MM.1S (cell line): ENCODE measurements around the gene CD58.

ENCODE experiments used
- DNase-seq: peaks from one replicate; pipeline ENCODE4 v3.0.0-alpha.2; 2015
- H2AFZ ChIP-seq: fragments of 300-600 bp; sonication (generic); 2 replicates; pipeline ENCODE4 v1.6.0; 2016; ENCODE audit warnings: antibody characterized with exemption, low read length
- H3F3A ChIP-seq: fragments of 300-600 bp; sonication (generic); 2 replicates; pipeline ENCODE4 v1.6.1; 2016; ENCODE audit warnings: mild to moderate bottlenecking, antibody characterized with exemption, low read length, moderate library complexity, mixed read lengths; ENCODE audit not compliant: insufficient read depth
- H3K27ac ChIP-seq: fragments of 300-600 bp; sonication (generic); 2 replicates; pipeline ENCODE4 v1.5.1; 2016; ENCODE audit warnings: mild to moderate bottlenecking, low read length
- H3K27me3 ChIP-seq: fragments of 300-600 bp; sonication (generic); replicated peaks from 2 replicates; pipeline ENCODE4 v1.6.0; 2016; ENCODE audit warnings: low read length; ENCODE audit not compliant: insufficient read depth
- H3K36me3 ChIP-seq: fragments of 300-600 bp; sonication (generic); replicated peaks from 2 replicates; pipeline ENCODE4 v1.6.1; 2016; ENCODE audit warnings: mild to moderate bottlenecking, low read length, mixed read lengths; ENCODE audit not compliant: insufficient read depth
- H3K4me1 ChIP-seq: fragments of 300-600 bp; sonication (generic); 2 replicates; pipeline ENCODE4 v1.6.1; 2016; ENCODE audit warnings: low read length, mixed read lengths
- H3K4me2 ChIP-seq: fragments of 300-600 bp; sonication (generic); 2 replicates; pipeline ENCODE4 v1.6.0; 2016; ENCODE audit warnings: low read depth, low read length
- H3K4me3 ChIP-seq: fragments of 300-600 bp; sonication (generic); 2 replicates; pipeline ENCODE4 v1.5.1; 2016; ENCODE audit warnings: low read length, mixed read lengths
- H3K79me2 ChIP-seq: fragments of 300-600 bp; sonication (generic); 2 replicates; pipeline ENCODE4 v1.6.1; 2016; ENCODE audit warnings: mixed run types, low read length, mixed read lengths
- H3K9ac ChIP-seq: fragments of 300-600 bp; sonication (generic); 2 replicates; pipeline ENCODE4 v1.6.1; 2016; ENCODE audit warnings: low read length, mixed read lengths
- H3K9me2 ChIP-seq: fragments of 300-600 bp; sonication (generic); replicated peaks from 2 replicates; pipeline ENCODE4 v1.6.1; 2016; ENCODE audit warnings: mild to moderate bottlenecking, low read length, mixed read lengths; ENCODE audit not compliant: insufficient read depth
- H3K9me3 ChIP-seq: fragments of 300-600 bp; sonication (generic); replicated peaks from 2 replicates; pipeline ENCODE4 v1.6.1; 2016; ENCODE audit warnings: mild to moderate bottlenecking, low read length, mixed read lengths; ENCODE audit not compliant: insufficient read depth
- H4K20me1 ChIP-seq: fragments of 300-600 bp; sonication (generic); 2 replicates; pipeline ENCODE4 v1.6.1; 2016; ENCODE audit warnings: mild to moderate bottlenecking, low read length, moderate library complexity, mixed read lengths; ENCODE audit not compliant: insufficient read depth
- CTCF ChIP-seq: fragments of 300-600 bp; sonication (generic); IDR thresholded peaks from 2 replicates; pipeline ENCODE4 v1.5.1; 2016; ENCODE audit warnings: antibody characterized with exemption, low read length, mixed read lengths
- EZH2 ChIP-seq: fragments of 300-600 bp; sonication (generic); optimal IDR thresholded peaks from 2 replicates; pipeline ENCODE3; 2017; ENCODE audit warnings: low read depth, mild to moderate bottlenecking, antibody characterized with exemption, low read length, mixed read lengths
- EZH2phosphoT487 ChIP-seq: fragments of 300-600 bp; sonication (generic); IDR thresholded peaks from 2 replicates; pipeline ENCODE4 v1.6.1; 2018; ENCODE audit warnings: antibody characterized with exemption, low read length

Gene CD58

GRCh38 chr1:116472431-116472961, 98.3 kb downstream of the CD58 start:
- H3K27ac ChIP-seq: no peak overlapping the region
- H3K79me2 ChIP-seq: no peaks in the 10 kb centered on the region
- no peak overlapping the region for H3K9ac ChIP-seq
- no peak overlapping the region for H3K4me2 ChIP-seq
- no peak for DNase-seq
- no peaks in the 10 kb centered on the region for H3K9me3 ChIP-seq
- no peaks in the 10 kb centered on the region for H3K9me2 ChIP-seq
- no peaks in the 10 kb centered on the region for H3K36me3 ChIP-seq
- no peaks in the 10 kb centered on the region for H3F3A ChIP-seq
- H3K4me1 ChIP-seq: no peaks in the 10 kb centered on the region
- TF ChIP-seq EZH2phosphoT487: no peak
- TF ChIP-seq EZH2: no peak
- TF ChIP-seq CTCF: no peak
- no peak overlapping the region for H2AFZ ChIP-seq
- no peaks in the 10 kb centered on the region for H4K20me1 ChIP-seq
- no peak overlapping the region for H3K4me3 ChIP-seq
- no peaks in the 10 kb centered on the region for H3K27me3 ChIP-seq

- no peaks in the 10 kb centered on the region for H3F3A ChIP-seq
- no peak overlapping the region for H2AFZ ChIP-seq
- TF ChIP-seq EZH2phosphoT487: no peak
- no peaks in the 10 kb centered on the region for H4K20me1 ChIP-seq
- no peaks in the 10 kb centered on the region for H3K9me3 ChIP-seq
- no peak for DNase-seq
- H3K4me1 ChIP-seq: no peaks in the 10 kb centered on the region
- H3K4me2 ChIP-seq: no peak overlapping the region
- H3K79me2 ChIP-seq: no peaks in the 10 kb centered on the region
- no peak overlapping the region for H3K4me3 ChIP-seq
- H3K27me3 ChIP-seq: no peaks in the 10 kb centered on the region
- no peak overlapping the region for H3K27ac ChIP-seq
- H3K36me3 ChIP-seq: no peaks in the 10 kb centered on the region
- H3K9ac ChIP-seq: no peak overlapping the region
- no peaks in the 10 kb centered on the region for H3K9me2 ChIP-seq
Observed at GRCh38 chr1:116471241-116471640, 99.6 kb downstream of the CD58 start.

- Histone ChIP-seq H3K27me3 (no peaks in the 10 kb centered on the region), H2AFZ (no peak overlapping the region), H3K27ac (no peak overlapping the region), H3K4me2 (no peak overlapping the region), H4K20me1 (no peaks in the 10 kb centered on the region), H3K79me2 (no peaks in the 10 kb centered on the region), H3K4me1 (no peaks in the 10 kb centered on the region), H3K4me3 (no peak overlapping the region), H3F3A (no peaks in the 10 kb centered on the region), H3K36me3 (no peaks in the 10 kb centered on the region), H3K9me2 (no peaks in the 10 kb centered on the region), H3K9me3 (no peaks in the 10 kb centered on the region), H3K9ac (no peak overlapping the region)
- no peak for TF ChIP-seq CTCF
- no peak for TF ChIP-seq EZH2phosphoT487
- TF ChIP-seq EZH2: no peak
- no peak for DNase-seq
Observed at GRCh38 chr1:116470671-116471070, 100.2 kb downstream of the CD58 start.

- no peak overlapping the region for H3K27ac ChIP-seq
- H3K9ac ChIP-seq: no peak overlapping the region
- DNase-seq: no peak
- no peak overlapping the region for H3K4me2 ChIP-seq
- H3K27me3 ChIP-seq: no peaks in the 10 kb centered on the region
- no peak overlapping the region for H3K4me3 ChIP-seq
- no peaks in the 10 kb centered on the region for H3K36me3 ChIP-seq
- no peak overlapping the region for H2AFZ ChIP-seq
- no peaks in the 10 kb centered on the region for H3K79me2 ChIP-seq
- no peaks in the 10 kb centered on the region for H3F3A ChIP-seq
- H4K20me1 ChIP-seq: no peaks in the 10 kb centered on the region
- no peaks in the 10 kb centered on the region for H3K4me1 ChIP-seq
- no peaks in the 10 kb centered on the region for H3K9me2 ChIP-seq
- TF ChIP-seq EZH2: no peak
- no peak for TF ChIP-seq EZH2phosphoT487
- no peaks in the 10 kb centered on the region for H3K9me3 ChIP-seq
Observed at GRCh38 chr1:116466810-116467557, 103.8 kb downstream of the CD58 start.
